ENCODE measurements around the gene MUC15. TPM values are rescaled to one million over a fixed set of nuclear protein-coding genes. Genes with fewer than 3 reads are reported as not detected.

The MUC15 gene
- total and polyA plus RNA-seq, 10 of the 15 experiments (the other 5 are each of a cell fraction or from before 2014, with no cell fraction given): 0.03 to 0.86 (median 0.09) TPM; not detected in 6

- DNase-seq (ENCODE audit: low read depth, low spot score) (no peak), ATAC-seq (no peak), FAIRE-seq (no peak)
- CTCF ChIA-PET: no interaction called here
- SMC1A ChIA-PET (ENCODE audit: uncharacterized antibody, unreplicated experiment): interaction anchor here (0.9 to 1.6 kb wide), 2 partner anchors 11 to 26 kb away, joined by 4 read pairs; no protein-coding TSS in a partner anchor
- WGBS (ENCODE audit: insufficient coverage, insufficient replicate concordance, low lambda C conversion rate, missing lambda C conversion rate): 56% methylated on average over 3 of the region's 3 CpGs
- intact Hi-C loops (cut with micrococcal nuclease; ENCODE audit: unreplicated experiment): no loop called here
- BruUV-seq (replicated peaks): no TSS peak
- Histone ChIP-seq H3K4me1 (ENCODE audit: control insufficient read depth, insufficient read depth, low read length) (no peaks in the 10 kb centered on the region), H3K79me2 (ENCODE audit: control insufficient read depth, insufficient read depth, low read length) (no peaks in the 10 kb centered on the region), H3K27me3 (replicated peaks in 1 of 2; ENCODE audit: control insufficient read depth in 2 of 2, insufficient read depth in 2 of 2, low read length in 1 of 2) (no peaks in the 10 kb centered on the region), H4K20me1 (ENCODE audit: control insufficient read depth, insufficient read depth) (no peaks in the 10 kb centered on the region), H3K9ac (ENCODE audit: control insufficient read depth, insufficient read depth, low read length) (no peak overlapping the region), H3K4me3 (no peak overlapping the region), H3K36me3 (ENCODE audit: control insufficient read depth in 2 of 2, insufficient read depth in 2 of 2, low read length in 1 of 2) (no peaks in the 10 kb centered on the region), H3K9me3 (replicated peaks; ENCODE audit: control insufficient read depth, insufficient read depth, low read length) (no peaks in the 10 kb centered on the region), H3K4me2 (ENCODE audit: control insufficient read depth, insufficient read depth) (no peak overlapping the region), H2AFZ (ENCODE audit: control insufficient read depth, low read depth, low read length) (no peak overlapping the region), H3K27ac (ENCODE audit: control insufficient read depth, insufficient read depth) (no peak overlapping the region)
- POLR2A ChIA-PET: interaction anchor here (0.6 kb wide), 1 partner anchor 70 kb away, joined by 4 read pairs; no protein-coding TSS in a partner anchor
- RAD21 ChIA-PET (ENCODE audit: unreplicated experiment): no interaction called here
- no peak for TF ChIP-seq ETV6 (conservative IDR thresholded peaks at IDR 0.05 in 1 of 2, IDR thresholded peaks at IDR 0.05 in 1 of 2; ENCODE audit: borderline replicate concordance in 1 of 2, low read depth in 1 of 2)
- no peak for TF ChIP-seq ZNF384 (IDR thresholded peaks at IDR 0.05; ENCODE audit: borderline replicate concordance, low read depth, low read length)
- no peak for TF ChIP-seq JUND (IDR thresholded peaks at IDR 0.05; ENCODE audit: low read depth, low read length)
- no peak for TF ChIP-seq GATAD2B (conservative IDR thresholded peaks at IDR 0.05; ENCODE audit: low read depth)
- TF ChIP-seq ZNF274 (IDR thresholded peaks at IDR 0.05; ENCODE audit: insufficient read depth, insufficient read length): no peak
- in situ Hi-C loops (cut with MboI): no loop called here
These were observed 8.9 kb upstream of the MUC15 start for GRCh38 chr11:26580929-26581328.

GRCh38 chr11:26579683-26580082 is 7.6 kb upstream of the MUC15 start:
- Histone ChIP-seq H3K27me3 (replicated peaks in 1 of 2; ENCODE audit: control insufficient read depth in 2 of 2, insufficient read depth in 2 of 2, low read length in 1 of 2) (no peaks in the 10 kb centered on the region), H3K9me3 (replicated peaks; ENCODE audit: control insufficient read depth, insufficient read depth, low read length) (no peaks in the 10 kb centered on the region), H3K4me1 (ENCODE audit: control insufficient read depth, insufficient read depth, low read length) (no peaks in the 10 kb centered on the region), H3K79me2 (ENCODE audit: control insufficient read depth, insufficient read depth, low read length) (no peaks in the 10 kb centered on the region), H4K20me1 (ENCODE audit: control insufficient read depth, insufficient read depth) (no peaks in the 10 kb centered on the region), H3K4me2 (ENCODE audit: control insufficient read depth, insufficient read depth) (no peak overlapping the region), H3K36me3 (ENCODE audit: control insufficient read depth in 2 of 2, insufficient read depth in 2 of 2, low read length in 1 of 2) (no peaks in the 10 kb centered on the region), H3K9ac (ENCODE audit: control insufficient read depth, insufficient read depth, low read length) (no peak overlapping the region), H3K27ac (ENCODE audit: control insufficient read depth, insufficient read depth) (no peak overlapping the region), H3K4me3 (no peak overlapping the region), H2AFZ (ENCODE audit: control insufficient read depth, low read depth, low read length) (no peak overlapping the region)
- no peak for FAIRE-seq
- no peak for DNase-seq (ENCODE audit: low read depth, low spot score)
- intact Hi-C loops (cut with micrococcal nuclease; ENCODE audit: unreplicated experiment) (no loop called here), in situ Hi-C loops (cut with MboI) (no loop called here)
- WGBS (ENCODE audit: insufficient coverage, insufficient replicate concordance, low lambda C conversion rate, missing lambda C conversion rate): 0% methylated on average over 2 of the region's 2 CpGs
- ChIA-PET CTCF (interaction anchor here (1.2 to 1.5 kb wide), 3 partner anchors 11 to 28 kb away, joined by 3 to 6 read pairs (median 3); no protein-coding TSS in a partner anchor), POLR2A (interaction anchor here (1.0 kb wide), 1 partner anchor 23 kb away, joined by 3 read pairs; no protein-coding TSS in a partner anchor), SMC1A (ENCODE audit: uncharacterized antibody, unreplicated experiment) (interaction anchor here (0.8 to 2.9 kb wide), 8 partner anchors 8 to 69 kb away, joined by 3 to 15 read pairs (median 4); no protein-coding TSS in a partner anchor), RAD21 (ENCODE audit: unreplicated experiment) (no interaction called here)
- BruUV-seq (replicated peaks): no TSS peak
- no peak for ATAC-seq
- TF ChIP-seq SREBF2 (IDR thresholded peaks at IDR 0.05; ENCODE audit: low read length) (no peak), BCLAF1 (IDR thresholded peaks at IDR 0.05) (no peak), CHD1 (IDR thresholded peaks at IDR 0.05; ENCODE audit: low read depth, low read length) (no peak), PAX8 (IDR thresholded peaks at IDR 0.05) (no peak)
